Suprapubic skin (tissue), 4 donors: ENCODE measurements around the gene LRCH1.

ENCODE experiments used
- CTCF ChIP-seq, 2 donors: fragments of 200-600 bp in 1 of 2; fragments of 450-650 bp in 1 of 2; sonication (generic) in 1 of 2; IDR thresholded peaks; one replicate each; pipeline ENCODE4 v1.5.1; 2016 to 2019; ENCODE audit warnings: antibody characterized with exemption in 2 of 2, mild to moderate bottlenecking in 1 of 2, moderate library complexity in 1 of 2
- POLR2A ChIP-seq, 2 donors: fragments of 450-650 bp; IDR thresholded peaks; one replicate each; pipeline ENCODE4 v1.6.1; 2017; ENCODE audit warnings: antibody characterized with exemption in 2 of 2, mild to moderate bottlenecking in 2 of 2, moderate library complexity in 2 of 2
- POLR2AphosphoS5 ChIP-seq, 3 donors: sonication (generic); formaldehyde crosslinking; IDR thresholded peaks; one replicate each; pipeline ENCODE4 v1.6.1; 2017; ENCODE audit warnings: antibody characterized with exemption in 3 of 3

GRCh38 chr13:46614582-46614981, 61.6 kb downstream of the LRCH1 start:
- TF ChIP-seq CTCF (IDR thresholded peaks at IDR 0.05) (no peak), POLR2AphosphoS5 (IDR thresholded peaks at IDR 0.05) (no peak), POLR2A (IDR thresholded peaks at IDR 0.05) (no peak)
